ENCODE data around the gene PI4K2A.
"Not testable (repeated sequence)": the region's sequence is repeated elsewhere in the genome, so short reads cannot be mapped to it uniquely, and the experiment has no call there.

PI4K2A gene

GRCh38 chr10:97632949-97633884 lies 7.3 kb upstream of the PI4K2A start, which contains the start of gene MORN4:
Gene MORN4, minus strand, starts transcription at chr10:97633500. Its CDS starts 13,847 bp downstream, at chr10:97619653.
- peak; percentile 94 for DNase-seq (ENCODE audit: low spot score)

DNA sequence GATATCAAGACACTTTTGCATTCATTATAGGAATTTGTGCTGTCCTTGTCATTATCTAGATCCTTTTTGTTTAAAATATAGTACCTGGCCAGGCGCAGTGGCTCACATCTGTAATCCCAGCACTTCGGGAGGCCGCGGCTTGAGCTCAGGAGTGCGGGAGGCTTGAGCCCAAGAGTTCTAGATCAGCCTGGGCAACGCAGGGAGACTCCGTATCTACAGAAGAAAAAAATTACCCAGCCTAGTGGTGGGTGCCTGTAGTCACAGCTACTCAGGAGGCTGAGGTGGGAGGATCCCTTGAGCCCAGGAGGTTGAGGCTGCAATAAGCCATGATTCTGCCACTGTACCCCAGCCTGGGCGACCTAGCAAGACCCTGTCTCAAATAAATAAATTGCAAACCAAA lies 6.5 kb upstream of the PI4K2A start:
- DNase-seq (ENCODE audit: low spot score): no peak

DNA sequence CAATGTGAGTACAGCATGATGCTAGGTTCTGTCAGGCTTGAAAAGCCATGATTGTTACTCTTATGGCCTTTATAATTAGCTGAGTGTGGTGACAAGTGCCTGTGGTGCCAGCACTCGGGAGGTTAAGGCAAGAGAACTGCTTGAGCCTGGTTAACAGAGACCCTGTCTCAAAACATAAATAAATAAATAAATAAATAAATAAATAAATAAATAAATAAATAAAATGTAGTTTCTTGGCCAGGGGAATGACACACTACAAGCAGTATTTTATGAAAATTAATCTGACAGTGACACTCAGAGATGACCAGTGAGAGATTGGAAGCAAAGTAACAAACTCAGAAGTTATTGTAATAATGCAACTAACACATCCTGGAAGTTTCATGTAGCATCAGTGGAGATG lies 4.9 kb upstream of the PI4K2A start:
- DNase-seq (ENCODE audit: low spot score): no peak

- DNase-seq (ENCODE audit: low spot score): not testable (repeated sequence)
Measured at GRCh38 chr10:97639090-97639489, 1.4 kb upstream of the PI4K2A start.

DNA sequence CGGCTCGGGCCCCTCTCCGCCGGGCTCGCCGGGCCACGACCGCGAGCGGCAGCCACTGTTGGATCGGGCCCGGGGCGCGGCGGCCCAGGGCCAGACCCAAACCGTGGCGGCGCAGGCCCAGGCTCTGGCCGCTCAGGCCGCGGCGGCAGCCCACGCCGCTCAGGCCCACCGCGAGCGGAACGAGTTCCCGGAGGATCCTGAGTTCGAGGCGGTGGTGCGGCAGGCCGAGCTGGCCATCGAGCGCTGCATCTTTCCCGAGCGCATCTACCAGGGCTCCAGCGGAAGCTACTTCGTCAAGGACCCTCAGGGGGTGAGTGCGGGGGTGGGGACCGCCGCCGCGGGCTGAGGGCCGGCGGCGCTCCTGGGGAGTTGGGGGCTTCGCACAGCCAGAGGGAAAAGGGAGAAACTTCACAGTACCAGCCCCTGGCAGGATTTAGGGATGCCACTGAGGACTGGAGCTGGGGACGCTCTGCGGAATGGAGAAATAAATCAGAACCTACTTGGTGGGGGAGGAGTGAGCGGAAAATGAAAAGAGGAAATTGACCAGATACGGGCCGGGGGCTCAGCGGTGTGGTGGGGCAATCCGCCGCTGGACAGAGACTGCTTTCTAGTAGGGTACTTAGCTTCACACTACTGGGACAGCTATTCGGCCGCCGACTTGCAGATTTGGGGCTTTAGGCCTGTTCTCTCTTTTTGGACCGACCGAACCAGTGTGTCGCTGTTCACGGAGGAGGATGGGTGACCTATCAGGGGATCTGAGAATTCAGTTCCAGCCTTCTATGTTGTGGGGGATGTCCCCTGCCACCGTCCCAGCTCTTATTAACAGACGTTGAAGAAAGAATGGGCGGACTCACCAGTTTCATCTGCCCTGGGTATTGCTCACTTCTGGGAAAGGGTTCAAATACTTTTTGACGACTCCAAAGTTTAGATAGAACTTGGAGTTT lies 669 bp downstream of the PI4K2A start:
- DNase-seq (ENCODE audit: low spot score): no peak

DNA sequence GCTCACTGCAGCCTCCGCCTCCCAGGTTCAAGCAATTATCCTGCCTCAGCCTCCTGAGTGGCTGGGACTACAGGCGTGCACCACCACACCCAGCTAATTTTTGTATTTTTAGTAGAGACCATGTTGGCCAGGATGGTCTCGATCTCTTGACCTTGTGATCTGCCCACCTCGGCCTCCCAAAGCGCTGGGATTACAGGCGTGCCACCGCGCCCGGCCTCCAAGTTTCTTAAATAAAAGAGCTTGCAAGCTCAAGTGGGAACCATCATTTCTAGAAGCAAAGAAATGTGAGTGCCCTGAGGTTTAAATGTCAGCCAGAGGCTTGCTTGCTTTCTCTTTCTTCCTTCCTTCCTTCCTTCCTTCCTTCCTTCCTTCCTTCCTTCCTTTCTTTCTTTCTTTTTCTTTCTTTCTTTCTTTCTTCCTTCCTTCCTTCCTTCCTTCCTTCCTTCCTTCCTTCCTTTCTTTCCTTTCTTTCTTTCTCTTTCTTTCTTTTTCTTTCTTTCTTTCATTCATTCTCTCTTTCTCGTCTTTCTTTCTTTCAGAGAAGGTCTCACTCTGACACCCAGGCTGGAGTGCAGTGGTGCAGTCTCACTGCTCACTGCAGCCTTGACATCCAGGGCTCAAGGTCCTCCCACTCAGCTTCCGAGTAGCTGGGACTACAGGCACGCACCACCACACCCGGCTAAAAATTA lies 2.1 kb downstream of the PI4K2A start:
- DNase-seq (ENCODE audit: low spot score): not testable (repeated sequence)

GRCh38 chr10:97643441-97643985 lies 3.0 kb downstream of the PI4K2A start:
- DNase-seq (ENCODE audit: low spot score): no peak

DNA sequence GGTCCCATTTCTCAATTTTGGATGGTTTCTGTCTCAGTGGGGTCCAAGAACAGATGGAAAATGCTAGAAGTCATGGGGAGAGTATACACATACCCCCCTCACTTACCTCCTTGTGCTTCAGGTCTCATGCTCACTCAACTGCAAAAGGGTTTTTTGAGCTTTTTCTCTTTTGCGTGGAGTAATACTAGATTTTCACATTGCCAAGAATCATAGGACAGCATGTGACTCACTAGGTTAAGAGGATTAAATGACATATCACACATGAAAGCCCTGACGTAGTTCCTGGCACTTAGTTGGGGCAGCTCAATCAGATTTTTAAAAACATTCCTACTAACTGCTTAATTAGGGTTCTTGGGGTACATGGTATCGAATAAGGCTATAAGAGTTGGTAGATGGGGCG lies 4.5 kb downstream of the PI4K2A start:
- DNase-seq (ENCODE audit: low spot score): no peak

DNA sequence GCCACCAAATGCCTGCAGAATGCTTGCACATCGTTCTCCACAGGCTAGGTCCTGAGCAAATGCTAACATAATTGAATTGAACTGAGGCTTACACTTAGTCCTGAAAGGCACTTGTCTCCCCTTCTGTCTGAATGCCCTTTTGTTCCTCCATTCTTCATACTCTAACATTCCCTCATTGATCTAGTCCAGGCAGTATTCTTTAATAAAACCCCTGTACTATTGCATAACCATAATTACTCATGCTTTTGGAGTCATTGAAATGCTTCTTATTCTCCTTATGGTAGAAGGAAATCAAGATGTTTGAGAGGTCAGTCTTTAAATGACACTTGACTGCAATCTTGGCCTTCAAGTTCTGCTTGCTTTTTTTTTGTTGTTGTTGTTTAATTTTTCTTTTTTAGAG lies 7.1 kb downstream of the PI4K2A start:
- no peak for DNase-seq (ENCODE audit: low spot score)

DNA sequence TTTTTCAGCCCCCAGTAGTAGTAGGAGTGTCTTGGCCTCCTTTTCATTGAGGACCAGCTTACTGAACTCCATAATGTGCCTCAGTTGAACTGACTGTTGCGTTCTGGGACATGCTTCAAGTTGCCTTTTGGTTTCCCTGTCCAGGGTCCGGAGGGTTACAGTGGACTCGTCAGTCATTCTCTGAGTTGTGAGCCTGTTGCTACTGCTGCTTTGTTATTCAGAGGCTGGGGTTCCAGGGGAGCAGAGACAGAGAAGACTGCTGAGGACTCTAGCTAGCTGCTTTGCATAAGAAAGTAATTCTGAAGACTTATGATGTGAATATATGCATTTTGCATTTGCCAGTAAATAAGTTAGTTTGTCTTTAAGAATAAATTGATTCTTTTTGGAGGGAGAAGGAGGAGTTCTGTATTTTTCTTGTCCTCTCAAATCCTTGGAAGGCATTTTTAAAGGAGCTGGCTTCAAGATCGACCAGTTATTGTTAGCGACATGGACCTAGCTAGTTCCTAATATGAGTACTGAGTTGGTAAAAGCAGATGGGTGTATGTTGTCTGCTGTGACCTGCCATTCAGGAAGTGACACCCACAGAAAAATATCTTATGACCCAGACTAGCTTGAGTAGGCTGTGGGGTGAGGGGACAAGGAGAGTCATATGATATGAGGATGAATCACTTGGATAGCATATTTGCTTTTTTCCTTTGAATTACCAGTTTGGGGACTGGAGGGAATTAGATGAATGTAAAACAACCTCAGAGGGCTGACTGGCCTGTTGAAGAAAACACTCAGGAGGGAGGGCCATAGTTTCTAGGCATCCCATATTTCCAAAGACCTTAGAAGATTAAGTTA lies 8.3 kb downstream of the PI4K2A start:
- DNase-seq (ENCODE audit: low spot score): no peak

GRCh38 chr10:97649405-97649750 lies 8.9 kb downstream of the PI4K2A start:
- not testable (repeated sequence) for DNase-seq (ENCODE audit: low spot score)

- DNase-seq (ENCODE audit: low spot score): no peak
Measured at GRCh38 chr10:97650726-97651125, 10.3 kb downstream of the PI4K2A start.

DNA sequence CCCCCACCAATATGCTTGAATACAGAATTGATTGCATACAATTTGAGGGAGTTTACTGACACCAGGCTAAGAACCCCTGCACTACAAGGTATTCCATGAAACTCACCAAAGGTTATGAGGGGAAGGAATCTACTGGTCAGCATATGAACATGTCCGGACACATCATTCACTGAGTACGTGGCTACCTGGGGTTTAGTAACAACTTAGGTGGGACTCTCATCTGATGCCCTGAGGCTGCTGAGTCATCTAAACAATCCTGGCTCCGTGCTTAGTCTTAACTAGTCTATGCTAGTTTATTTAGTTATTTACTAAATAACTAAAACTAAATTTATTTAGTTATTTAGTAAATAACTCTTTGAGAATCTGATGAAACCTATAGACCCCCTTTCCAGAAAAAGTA lies 11.3 kb downstream of the PI4K2A start:
- no peak for DNase-seq (ENCODE audit: low spot score)

DNA sequence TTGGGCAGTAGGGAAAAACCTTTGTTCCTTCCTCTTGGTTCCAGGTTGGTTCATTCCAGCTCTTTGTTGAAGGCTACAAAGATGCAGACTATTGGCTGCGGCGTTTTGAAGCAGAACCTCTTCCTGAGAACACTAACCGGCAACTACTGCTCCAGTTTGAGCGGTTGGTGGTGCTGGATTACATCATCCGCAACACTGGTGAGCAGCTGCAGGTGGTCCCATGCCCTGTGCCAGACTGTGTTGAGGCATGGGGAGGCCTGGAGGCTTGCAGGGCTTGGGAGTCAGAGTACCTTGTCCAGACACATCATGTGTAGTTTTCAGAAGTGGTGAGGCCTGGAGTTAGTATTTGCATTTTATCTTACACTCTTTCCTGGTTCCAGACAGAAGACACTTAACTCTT lies 16.3 kb downstream of the PI4K2A start:
- DNase-seq (ENCODE audit: low spot score): no peak

DNA sequence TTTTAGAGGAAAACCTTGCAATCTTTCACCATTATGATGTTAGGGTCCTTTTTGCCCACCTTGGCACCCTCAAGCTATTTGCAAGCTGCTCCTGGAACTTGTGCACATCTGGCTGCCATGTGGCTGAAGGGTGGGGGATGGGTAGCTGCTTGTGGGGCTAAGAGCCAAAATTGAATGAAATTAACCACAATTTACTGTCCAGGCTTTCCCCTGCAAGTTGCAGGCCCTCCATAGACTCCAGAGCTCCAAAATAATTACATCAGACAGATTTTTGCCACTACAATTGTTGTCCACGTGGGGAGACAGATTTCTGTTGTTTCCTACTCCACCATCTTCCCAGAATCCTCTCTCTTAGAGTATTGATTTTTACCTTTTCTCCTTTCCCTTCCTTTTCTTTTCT lies 19.1 kb downstream of the PI4K2A start:
- no peak for DNase-seq (ENCODE audit: low spot score)

DNA sequence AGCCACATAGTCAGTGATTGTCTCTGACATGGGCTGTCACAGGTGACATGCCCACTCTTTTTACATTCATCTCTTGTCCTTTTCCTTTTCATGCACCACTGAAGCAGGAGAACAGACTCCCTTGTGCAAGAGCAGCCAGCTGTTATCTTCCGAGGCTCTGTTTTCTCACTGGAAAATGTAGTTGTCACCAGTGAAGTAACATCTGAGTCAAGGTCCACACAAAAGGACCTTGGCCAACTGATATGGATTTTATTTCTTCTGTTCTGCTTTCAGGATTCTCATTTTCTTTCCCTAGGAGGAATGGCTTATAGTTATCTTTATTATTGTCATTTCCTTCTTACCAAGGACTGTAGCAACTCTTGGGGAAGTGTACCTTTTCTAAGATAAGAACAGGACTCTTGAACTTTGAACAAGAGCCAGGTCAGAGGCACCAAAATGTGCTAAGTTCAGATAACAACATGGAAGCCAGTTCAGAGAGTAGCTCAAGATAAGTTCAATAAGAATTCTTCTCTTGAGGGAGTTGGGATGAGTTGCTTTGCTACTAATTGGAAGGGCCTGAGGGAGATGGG lies 23.9 kb downstream of the PI4K2A start:
- no peak for DNase-seq (ENCODE audit: low spot score)

DNA sequence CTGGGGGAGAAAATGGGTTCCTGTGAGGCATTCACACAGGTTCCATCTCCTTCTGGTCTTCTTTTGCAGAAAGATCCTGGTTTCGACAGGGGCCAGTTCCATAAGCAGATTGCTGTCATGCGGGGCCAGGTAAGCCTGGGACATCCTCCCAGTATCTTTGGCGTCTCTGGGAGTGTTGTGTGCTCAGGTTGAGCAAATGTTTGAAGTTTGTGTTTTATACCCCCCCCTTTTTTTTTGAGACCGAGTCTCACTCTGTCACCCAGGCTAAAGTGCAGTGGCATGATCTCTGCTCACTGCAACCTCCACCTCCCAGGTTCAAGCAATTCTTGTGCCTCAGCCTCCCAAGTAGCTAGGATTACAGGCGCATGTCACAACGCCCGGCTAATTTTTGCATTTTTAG lies 26.5 kb downstream of the PI4K2A start:
- DNase-seq (ENCODE audit: low spot score): no peak

DNA sequence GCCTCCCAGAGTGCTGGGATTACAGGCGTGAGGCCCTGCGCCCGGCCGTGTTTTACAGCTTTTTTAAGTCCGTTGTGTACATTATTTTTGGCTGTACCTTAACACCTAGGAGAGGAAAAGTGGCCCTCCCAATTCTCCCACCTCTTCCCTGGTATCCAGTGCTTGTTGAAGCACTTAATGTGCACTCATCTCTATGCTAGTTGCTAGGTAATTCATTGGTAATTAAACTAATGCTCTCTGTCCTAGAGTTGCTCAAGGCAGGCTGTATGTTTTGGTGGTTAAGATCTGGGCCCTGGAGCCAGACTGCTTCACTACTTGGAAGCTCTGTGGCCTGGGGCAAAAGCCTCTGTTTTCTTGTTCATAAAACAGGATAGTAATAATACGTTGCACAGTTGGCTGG lies 27.0 kb downstream of the PI4K2A start:
- DNase-seq (ENCODE audit: low spot score): no peak

- no peak for DNase-seq (ENCODE audit: low spot score)
Measured at GRCh38 chr10:97669571-97669970, 29.1 kb downstream of the PI4K2A start.

DNA sequence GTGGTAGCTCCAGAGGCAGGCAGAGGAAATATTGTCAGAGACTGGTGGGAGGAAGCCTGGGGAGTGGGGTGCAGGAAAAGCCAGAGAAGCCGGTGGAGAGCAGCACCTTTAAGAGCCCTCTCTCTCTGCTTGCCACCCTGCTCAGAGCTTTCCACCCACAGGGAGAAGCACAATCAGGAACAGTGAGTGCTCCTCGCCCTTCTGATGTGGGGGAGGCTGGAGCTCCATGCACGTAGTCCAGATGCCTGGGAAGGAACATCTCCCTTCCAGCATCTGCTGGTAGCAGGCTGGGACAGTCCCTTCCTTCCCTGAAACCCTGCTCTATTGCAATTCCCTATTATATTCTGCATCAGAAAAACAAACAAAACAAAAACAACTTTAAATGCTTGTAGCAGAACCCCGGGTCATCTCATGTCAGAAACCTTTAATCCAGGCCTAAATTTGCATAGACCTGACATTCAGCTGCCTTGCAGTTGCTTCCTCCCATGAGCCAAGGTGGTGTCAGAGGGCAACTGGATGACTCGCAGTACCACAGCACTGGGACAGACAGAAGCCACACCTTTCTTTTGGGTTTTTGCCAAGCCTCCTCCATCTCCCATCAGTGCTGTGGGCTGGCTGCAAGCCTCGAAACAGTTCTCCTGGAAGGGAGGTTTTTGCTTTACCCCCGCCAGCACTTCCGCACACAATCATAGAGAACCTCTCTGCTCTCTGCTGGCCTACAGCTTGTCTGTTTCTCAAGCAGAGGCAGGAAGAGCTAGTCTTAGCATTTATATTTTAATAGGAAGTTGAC lies 33.5 kb downstream of the PI4K2A start:
- DNase-seq (ENCODE audit: low spot score): no peak
